Measurements from ENCODE around the gene CAMTA2. TPM values are rescaled to one million over a fixed set of nuclear protein-coding genes. Genes with fewer than 3 reads are reported as not detected.
A peak's percentile ranks its signal among the peaks of the same experiment; 100 is the strongest.

CAMTA2 gene
- total RNA-seq, 4 donors from 2014 or later, result 6.9 to 19.6 (median 13.4) TPM

- H3K9me3 ChIP-seq, result no peaks in the 10 kb centered on the region
- no peaks in the 10 kb centered on the region for H3K27me3 ChIP-seq
- no peak for TF ChIP-seq POLR2A (IDR thresholded peaks at IDR 0.05)
- TF ChIP-seq, protein P1, sequence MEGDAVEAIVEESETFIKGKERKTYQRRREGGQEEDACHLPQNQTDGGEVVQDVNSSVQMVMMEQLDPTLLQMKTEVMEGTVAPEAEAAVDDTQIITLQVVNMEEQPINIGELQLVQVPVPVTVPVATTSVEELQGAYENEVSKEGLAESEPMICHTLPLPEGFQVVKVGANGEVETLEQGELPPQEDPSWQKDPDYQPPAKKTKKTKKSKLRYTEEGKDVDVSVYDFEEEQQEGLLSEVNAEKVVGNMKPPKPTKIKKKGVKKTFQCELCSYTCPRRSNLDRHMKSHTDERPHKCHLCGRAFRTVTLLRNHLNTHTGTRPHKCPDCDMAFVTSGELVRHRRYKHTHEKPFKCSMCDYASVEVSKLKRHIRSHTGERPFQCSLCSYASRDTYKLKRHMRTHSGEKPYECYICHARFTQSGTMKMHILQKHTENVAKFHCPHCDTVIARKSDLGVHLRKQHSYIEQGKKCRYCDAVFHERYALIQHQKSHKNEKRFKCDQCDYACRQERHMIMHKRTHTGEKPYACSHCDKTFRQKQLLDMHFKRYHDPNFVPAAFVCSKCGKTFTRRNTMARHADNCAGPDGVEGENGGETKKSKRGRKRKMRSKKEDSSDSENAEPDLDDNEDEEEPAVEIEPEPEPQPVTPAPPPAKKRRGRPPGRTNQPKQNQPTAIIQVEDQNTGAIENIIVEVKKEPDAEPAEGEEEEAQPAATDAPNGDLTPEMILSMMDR (IDR thresholded peaks at IDR 0.05), result no peak
- intact Hi-C loops (cut with DNase I), result no loop called here
- WGBS, 2 donors, result 39 to 65% methylated on average over 2 to 3 of the region's 11 CpGs
- H3K4me1 ChIP-seq, result peaks cover 16 to 40% (median 25%) of the 10 kb centered on the region in 3 donors
- H3K4me3 ChIP-seq, result peak overlapping the region in 3 of 4 donors; percentile 80 to 98 (median 92)
- H3K36me3 ChIP-seq, result peaks cover 34 to 52% (median 41%) of the 10 kb centered on the region in 3 donors
- no peak for DNase-seq
- peak overlapping the region; percentile 14 to 94 (median 72) for H3K27ac ChIP-seq
Observed at GRCh38 chr17:5000237-5000639, 12.8 kb upstream of the CAMTA2 start.

DNA sequence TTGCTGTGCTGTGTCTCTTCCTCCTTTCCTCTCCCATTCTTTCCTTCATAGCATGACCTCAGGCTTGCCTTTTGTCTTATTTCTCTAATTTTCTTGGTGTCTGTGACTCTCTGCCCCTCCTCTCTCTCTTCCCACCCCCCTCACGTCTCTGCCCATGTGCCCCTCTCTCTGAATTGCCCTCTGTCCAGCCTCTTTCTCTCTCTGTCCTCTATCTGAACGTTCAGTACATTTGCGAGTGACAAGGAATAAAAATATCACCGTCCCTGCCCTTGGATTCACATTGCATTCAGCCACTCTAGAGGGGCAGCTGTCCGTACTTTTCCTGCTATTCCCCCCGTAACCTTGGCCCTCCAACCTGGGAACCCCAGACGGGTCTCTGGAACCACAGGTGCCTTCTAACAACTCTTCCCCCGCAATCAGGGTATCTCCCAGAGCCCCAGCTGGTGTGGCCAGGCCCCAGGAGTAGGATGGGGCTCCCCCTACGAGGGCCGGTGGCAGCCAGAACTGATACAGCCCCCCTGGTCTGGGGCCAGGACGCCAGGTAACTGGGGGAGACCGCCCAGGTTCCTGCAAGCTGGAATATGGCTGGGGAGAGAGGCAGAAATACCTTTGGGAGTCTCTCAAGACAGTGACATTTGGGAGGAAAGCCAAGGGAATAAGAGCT lies 12.1 kb upstream of the CAMTA2 start:
- no peaks in the 10 kb centered on the region for H3K9me3 ChIP-seq
- peak overlapping the region; percentile 14 to 94 (median 92) for H3K27ac ChIP-seq
- WGBS, 2 donors, result 72 to 74% methylated on average over 8 to 12 of the region's 12 CpGs
- no peaks in the 10 kb centered on the region for H3K27me3 ChIP-seq
- H3K36me3 ChIP-seq, result peaks cover 27 to 45% (median 35%) of the 10 kb centered on the region in 3 donors
- TF ChIP-seq, protein P1 (IDR thresholded peaks at IDR 0.05), result no peak
- TF ChIP-seq POLR2A (IDR thresholded peaks at IDR 0.05), result no peak
- intact Hi-C loops (cut with DNase I), result no loop called here
- DNase-seq, result no peak
- peak overlapping the region; percentile 80 to 98 (median 90) for H3K4me3 ChIP-seq
- peaks cover 16 to 40% (median 25%) of the 10 kb centered on the region in 3 donors for H3K4me1 ChIP-seq

GRCh38 chr17:4998732-4999429 lies 11.4 kb upstream of the CAMTA2 start:
- WGBS, 2 donors, result 9 to 19% methylated on average over 4 to 9 of the region's 14 CpGs
- Histone ChIP-seq H3K4me3 (peak overlapping the region; percentile 80 to 98 (median 90)), H3K4me1 (peaks cover 16 to 40% (median 25%) of the 10 kb centered on the region in 3 donors), H3K36me3 (peaks cover 21 to 38% (median 28%) of the 10 kb centered on the region in 3 donors), H3K27ac (peak overlapping the region; percentile 91 to 94 (median 93)), H3K27me3 (no peaks in the 10 kb centered on the region), H3K9me3 (no peaks in the 10 kb centered on the region)
- intact Hi-C loops (cut with DNase I), result no loop called here
- no peak for DNase-seq
- no peak for TF ChIP-seq POLR2A (IDR thresholded peaks at IDR 0.05)
- TF ChIP-seq, protein P1 (IDR thresholded peaks at IDR 0.05), result no peak

DNA sequence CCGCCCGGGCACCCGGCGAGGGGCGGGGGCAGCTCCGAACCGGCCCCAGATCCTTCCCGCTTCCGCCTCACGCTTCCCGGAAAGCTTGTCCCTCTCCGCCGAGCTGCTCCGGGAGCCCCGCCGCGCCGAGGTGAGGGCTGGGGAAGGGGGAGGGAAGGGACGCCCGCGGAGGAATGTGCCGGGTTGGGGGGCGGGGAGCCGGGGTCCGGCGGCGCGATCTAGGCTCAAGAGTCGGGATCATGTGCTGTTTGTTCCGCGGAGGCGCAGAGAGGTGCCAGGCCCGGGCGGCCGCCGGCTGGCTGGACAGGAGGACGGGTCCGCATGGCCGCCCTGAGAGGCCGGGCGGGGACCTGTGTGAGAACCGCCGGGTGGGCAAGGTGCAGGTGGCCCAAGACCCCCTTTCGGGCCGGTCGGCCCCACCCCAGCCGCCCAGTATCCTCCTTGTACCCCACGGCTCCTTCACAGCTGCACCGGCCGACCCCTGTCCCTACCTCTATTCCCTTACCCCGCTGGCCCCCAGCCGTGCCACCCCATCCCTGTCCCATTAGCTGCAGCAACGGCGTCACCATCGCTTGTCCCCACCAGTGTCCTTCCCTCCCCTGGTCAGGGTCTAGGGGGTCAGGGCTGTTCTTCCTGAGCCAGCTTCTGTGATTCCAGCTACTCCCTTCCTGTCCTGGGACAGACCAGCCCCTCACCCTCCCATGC lies 10.7 kb upstream of the CAMTA2 start:
- 0 to 2% methylated on average over 4 to 19 of the region's 55 CpGs for WGBS, 2 donors
- Histone ChIP-seq H3K36me3 (peaks cover 15 to 31% (median 21%) of the 10 kb centered on the region in 3 donors), H3K4me3 (peak overlapping the region; percentile 80 to 98 (median 90)), H3K27ac (peak overlapping the region; percentile 91 to 94 (median 93)), H3K4me1 (peaks cover 16 to 40% (median 25%) of the 10 kb centered on the region in 3 donors), H3K9me3 (no peaks in the 10 kb centered on the region), H3K27me3 (no peaks in the 10 kb centered on the region)
- no peak for DNase-seq
- intact Hi-C loops (cut with DNase I), result no loop called here
- TF ChIP-seq, protein P1 (IDR thresholded peaks at IDR 0.05), result no peak
- no peak for TF ChIP-seq POLR2A (IDR thresholded peaks at IDR 0.05)

Measured in esophagus squamous epithelium (tissue), 5 donors.